ENCODE data around the gene C6orf132.

Gene C6orf132

GRCh38 chr6:42106112-42107023, 36.1 kb downstream of the C6orf132 start:
- H3K4me3 ChIP-seq (ENCODE audit: low read depth, low read length) = no peak overlapping the region
- DNase-seq (ENCODE audit: low read depth) = no peak
- TF ChIP-seq CTCF (IDR thresholded peaks at IDR 0.05; ENCODE audit: low read depth, low read length, missing control alignments) = no peak

GRCh38 chr6:42105709-42106108, 36.7 kb downstream of the C6orf132 start:
- H3K4me3 ChIP-seq (ENCODE audit: low read depth, low read length) = no peak overlapping the region
- no peak for DNase-seq (ENCODE audit: low read depth)
- TF ChIP-seq CTCF (IDR thresholded peaks at IDR 0.05; ENCODE audit: low read depth, low read length, missing control alignments) = no peak

- DNase-seq (ENCODE audit: low read depth) = no peak
- H3K4me3 ChIP-seq (ENCODE audit: low read depth, low read length) = no peak overlapping the region
- peak; percentile 1 for TF ChIP-seq CTCF (IDR thresholded peaks at IDR 0.05; ENCODE audit: low read depth, low read length, missing control alignments)
Observed at GRCh38 chr6:42105156-42105648, 37.2 kb downstream of the C6orf132 start.

- TF ChIP-seq CTCF (IDR thresholded peaks at IDR 0.05; ENCODE audit: low read depth, low read length, missing control alignments) = no peak
- DNase-seq (ENCODE audit: low read depth) = no peak
- peak overlapping the region; percentile 53 for H3K4me3 ChIP-seq (ENCODE audit: low read depth, low read length)
Observed at GRCh38 chr6:42104804-42105125, 37.7 kb downstream of the C6orf132 start.

- DNase-seq (ENCODE audit: low read depth) = peak; percentile 43
- H3K4me3 ChIP-seq (ENCODE audit: low read depth, low read length) = peak overlapping the region; percentile 53
Observed at GRCh38 chr6:42104095-42104803, 38.2 kb downstream of the C6orf132 start.

GRCh38 chr6:42103753-42104094, 38.7 kb downstream of the C6orf132 start:
- no peak for TF ChIP-seq CTCF (IDR thresholded peaks at IDR 0.05; ENCODE audit: low read depth, low read length, missing control alignments)
- DNase-seq (ENCODE audit: low read depth) = no peak
- H3K4me3 ChIP-seq (ENCODE audit: low read depth, low read length) = peak overlapping the region; percentile 53

More at GRCh38 chr6:42104095-42104803, 38.2 kb downstream of the C6orf132 start:
- peak; percentile 96 for TF ChIP-seq CTCF (IDR thresholded peaks at IDR 0.05; ENCODE audit: low read depth, low read length, missing control alignments)
